H9 (cell line): Measurements from ENCODE around the gene GIMAP1. TPM values are rescaled to one million over a fixed set of nuclear protein-coding genes. Genes with fewer than 3 reads are reported as not detected.

Experiments used
- DNase-seq: peaks from one replicate; pipeline ENCODE4 v3.0.0-alpha.2; 2017
- H2AFZ ChIP-seq: one replicate; pipeline ENCODE4 v1.6.1; 2013; ENCODE audit warnings: mild to moderate bottlenecking, low read length, control low read depth, moderate library complexity
- H2AK5ac ChIP-seq: 2 replicates; pipeline ENCODE4 v1.6.1; 2013; ENCODE audit warnings: low read length, control low read depth, mixed read lengths; ENCODE audit not compliant: insufficient read length
- H2BK120ac ChIP-seq: one replicate; pipeline ENCODE4 v1.6.1; 2013; ENCODE audit warnings: low read depth, mild to moderate bottlenecking, low read length, control low read depth, inconsistent platforms; ENCODE audit not compliant: poor library complexity, severe bottlenecking
- H2BK12ac ChIP-seq: 2 replicates; pipeline ENCODE4 v1.6.1; 2013; ENCODE audit warnings: low read length, control low read depth, mixed read lengths, low read depth; ENCODE audit not compliant: insufficient read length
- H2BK15ac ChIP-seq: 2 replicates; pipeline ENCODE4 v1.6.1; 2013; ENCODE audit warnings: low read depth, low read length, control low read depth
- H2BK20ac ChIP-seq: one replicate; pipeline ENCODE4 v1.6.1; 2013; ENCODE audit warnings: low read depth, mild to moderate bottlenecking, low read length, control low read depth, inconsistent platforms; ENCODE audit not compliant: poor library complexity, severe bottlenecking
- H2BK5ac ChIP-seq: 2 replicates; pipeline ENCODE4 v1.6.1; 2013; ENCODE audit warnings: low read length, control low read depth, mixed read lengths; ENCODE audit not compliant: insufficient read length
- H3K14ac ChIP-seq: 2 replicates; pipeline ENCODE4 v1.6.1; 2013; ENCODE audit warnings: low read length, control low read depth; ENCODE audit not compliant: insufficient read depth
- H3K18ac ChIP-seq: 2 replicates; pipeline ENCODE4 v1.6.1; 2013; ENCODE audit warnings: low read depth, mild to moderate bottlenecking, mixed read lengths, low read length, control low read depth; ENCODE audit not compliant: insufficient read length
- H3K23ac ChIP-seq: 2 replicates; pipeline ENCODE4 v1.6.1; 2013; ENCODE audit warnings: low read length, control low read depth, mixed read lengths, low read depth; ENCODE audit not compliant: insufficient read length
- H3K23me2 ChIP-seq: 2 replicates; pipeline ENCODE4 v1.6.1; 2013; ENCODE audit warnings: low read depth, mild to moderate bottlenecking, mixed read lengths, low read length, control low read depth; ENCODE audit not compliant: insufficient read length, poor library complexity, severe bottlenecking
- H3K27ac ChIP-seq: 2 replicates; pipeline ENCODE4 v1.5.1; 2013; ENCODE audit warnings: low read length, control low read depth, mixed read lengths, low read depth; ENCODE audit not compliant: insufficient read length
- H3K27me3 ChIP-seq: 2 replicates; pipeline ENCODE4 v1.6.1; 2013; ENCODE audit warnings: low read length, control low read depth, inconsistent platforms; ENCODE audit not compliant: insufficient read depth
- H3K4ac ChIP-seq: 2 replicates; pipeline ENCODE4 v1.6.1; 2013; ENCODE audit warnings: low read depth, mild to moderate bottlenecking, control low read depth, inconsistent platforms, low read length, moderate library complexity
- H3K4me1 ChIP-seq: 2 replicates; pipeline ENCODE4 v1.6.1; 2013; ENCODE audit warnings: low read length, control low read depth, inconsistent platforms; ENCODE audit not compliant: insufficient read depth
- H3K4me2 ChIP-seq: 2 replicates; pipeline ENCODE4 v1.6.1; 2013; ENCODE audit warnings: low read length, control low read depth, mixed read lengths; ENCODE audit not compliant: insufficient read length, insufficient read depth
- H3K56ac ChIP-seq: 2 replicates; pipeline ENCODE4 v1.6.1; 2013; ENCODE audit warnings: low read depth, mild to moderate bottlenecking, mixed read lengths, low read length, control low read depth; ENCODE audit not compliant: insufficient read length
- H3K79me1 ChIP-seq: 2 replicates; pipeline ENCODE4 v1.6.1; 2013; ENCODE audit warnings: low read depth, mild to moderate bottlenecking, moderate library complexity, low read length, control low read depth, inconsistent platforms; ENCODE audit not compliant: insufficient read depth, poor library complexity, severe bottlenecking
- H3K79me2 ChIP-seq: 2 replicates; pipeline ENCODE4 v1.6.1; 2013; ENCODE audit warnings: low read length, control low read depth, inconsistent platforms; ENCODE audit not compliant: insufficient read depth
- H3K9ac ChIP-seq: 2 replicates; pipeline ENCODE4 v1.6.1; 2013; ENCODE audit warnings: low read length, control low read depth, mixed read lengths; ENCODE audit not compliant: insufficient read length; ENCODE audit errors: extremely low read depth
- H3K9me3 ChIP-seq: one replicate; pipeline ENCODE4 v1.6.1; 2013; ENCODE audit warnings: low read depth, low read length, inconsistent platforms; ENCODE audit not compliant: control insufficient read depth
- H3T11ph ChIP-seq: one replicate; pipeline ENCODE4 v1.6.1; 2013; ENCODE audit warnings: mild to moderate bottlenecking, low read length, control low read depth, inconsistent platforms
- H4K20me1 ChIP-seq: one replicate; pipeline ENCODE4 v1.6.1; 2013; ENCODE audit not compliant: control insufficient read depth, insufficient read length, insufficient read depth
- H4K5ac ChIP-seq: 2 replicates; pipeline ENCODE4 v1.6.1; 2013; ENCODE audit warnings: low read depth, mild to moderate bottlenecking, mixed read lengths, low read length, control low read depth; ENCODE audit not compliant: insufficient read length
- H4K8ac ChIP-seq: replicated peaks from 2 replicates; pipeline ENCODE4 v1.6.1; 2013; ENCODE audit warnings: low read length, control low read depth, mixed read lengths, low read depth; ENCODE audit not compliant: insufficient read length
- H4K91ac ChIP-seq: 2 replicates; pipeline ENCODE4 v1.6.1; 2013; ENCODE audit warnings: low read depth, mild to moderate bottlenecking, moderate library complexity, mixed read lengths, low read length, control low read depth; ENCODE audit not compliant: insufficient read length
- H3K27ac Mint-ChIP-seq, 3 experiments: 2 replicates in 2 of 3; 3 replicates in 1 of 3; pipeline ENCODE4 v1.8.0; 2020 to 2021; ENCODE audit warnings: mixed read lengths in 3 of 3, mild to moderate bottlenecking in 1 of 3, moderate library complexity in 1 of 3
- H3K27me3 Mint-ChIP-seq: 2 replicates; pipeline ENCODE4 v1.8.0; 2021; ENCODE audit warnings: low read depth, mild to moderate bottlenecking, moderate library complexity, mixed read lengths
- H3K36me3 Mint-ChIP-seq, 3 experiments: 2 replicates in 2 of 3; 3 replicates in 1 of 3; pipeline ENCODE4 v1.8.0; 2020 to 2021; ENCODE audit warnings: low read depth in 3 of 3, mixed read lengths in 3 of 3; ENCODE audit not compliant: insufficient read depth in 1 of 3
- H3K4me1 Mint-ChIP-seq, 2 experiments: 2 replicates each; pipeline ENCODE4 v1.8.0; 2020; ENCODE audit warnings: mixed read lengths in 2 of 2
- H3K4me3 Mint-ChIP-seq, 2 experiments: 2 replicates in 1 of 2; 3 replicates in 1 of 2; pipeline ENCODE4 v1.8.0; 2020 to 2021; ENCODE audit warnings: mild to moderate bottlenecking in 2 of 2, mixed read lengths in 2 of 2, moderate library complexity in 1 of 2
- H3K9me3 Mint-ChIP-seq, 2 experiments: 2 replicates in 1 of 2; 3 replicates in 1 of 2; pipeline ENCODE4 v1.8.0; 2020; ENCODE audit warnings: mild to moderate bottlenecking in 2 of 2, mixed read lengths in 2 of 2, moderate library complexity in 1 of 2
- CTCF ChIP-seq: fragments of 200-600 bp; sonication (generic); conservative IDR thresholded peaks from 3 replicates; pipeline ENCODE4 v1.8.0; 2021; ENCODE audit warnings: antibody characterized with exemption, mild to moderate bottlenecking
- WGBS: extraction: QIAGEN DNeasy Blood & Tissue Kit; methylation state at CpG from one replicate; pipeline ENCODE4 v1.1.7; 2013; ENCODE audit warnings: missing lambda C conversion rate, low lambda C conversion rate, mixed read lengths; ENCODE audit not compliant: insufficient read length; ENCODE audit errors: extremely low coverage; 5-methylcytosine and 5-hydroxymethylcytosine counted together
- total RNA-seq: library from RNA; stranded (reverse); gene quantifications from 2 replicates; pipeline ENCODE4 v1.2.1, GENCODE V29; 2021

Gene GIMAP1
- total RNA-seq, 1 experiment from 2014 or later: not detected

GRCh38 chr7:150731916-150732315 lies 15.5 kb downstream of the GIMAP1 start:
- no peaks in the 10 kb centered on the region for H3K79me2 ChIP-seq
- no peaks in the 10 kb centered on the region for H3K79me1 ChIP-seq
- no peak overlapping the region for H4K8ac ChIP-seq
- Mint-ChIP-seq H3K4me1 (peaks cover 5 to 7% of the 10 kb centered on the region in 2 experiments; a peak in 3 of 4 replicates), H3K9me3 (peaks cover 27 to 49% of the 10 kb centered on the region in 2 experiments), H3K27ac (no peak overlapping the region), H3K27me3 (peaks cover 100% of the 10 kb centered on the region), H3K36me3 (no peaks in the 10 kb centered on the region; a peak in 1 of 7 replicates), H3K4me3 (no peak overlapping the region)
- H3K23ac ChIP-seq: no peak overlapping the region
- peaks cover 56% of the 10 kb centered on the region for H3K27me3 ChIP-seq
- no peaks in the 10 kb centered on the region for H4K20me1 ChIP-seq
- TF ChIP-seq CTCF: no peak
- no peaks in the 10 kb centered on the region for H3K23me2 ChIP-seq
- WGBS: no CpG with 5 or more reads among the region's 1 CpG
- no peak overlapping the region for H2BK5ac ChIP-seq
- no peak for DNase-seq
- no peak overlapping the region for H3K4me2 ChIP-seq
- no peaks in the 10 kb centered on the region for H3K4me1 ChIP-seq
- no peak overlapping the region for H3K18ac ChIP-seq
- no peak overlapping the region for H2BK15ac ChIP-seq
- no peak overlapping the region for H2BK12ac ChIP-seq
- H2BK120ac ChIP-seq: no peak overlapping the region
- no peak overlapping the region for H3K4ac ChIP-seq
- peaks cover 7% of the 10 kb centered on the region for H3K9me3 ChIP-seq
- no peak overlapping the region for H4K91ac ChIP-seq
- no peak overlapping the region for H4K5ac ChIP-seq
- H3T11ph ChIP-seq: no peak overlapping the region
- no peak overlapping the region for H3K14ac ChIP-seq
- no peak overlapping the region for H2BK20ac ChIP-seq
- no peak overlapping the region for H2AFZ ChIP-seq
- H2AK5ac ChIP-seq: no peak overlapping the region
- no peak overlapping the region for H3K27ac ChIP-seq
- H3K56ac ChIP-seq: no peak overlapping the region
- H3K9ac ChIP-seq: no peak overlapping the region
